MM.1S (cell line): ENCODE data around the gene ENPP1.
A peak's percentile ranks its signal among the peaks of the same experiment; 100 is the strongest.

Experiments
- DNase-seq: peaks from one replicate; pipeline ENCODE4 v3.0.0-alpha.2; 2015
- H2AFZ ChIP-seq: fragments of 300-600 bp; sonication (generic); 2 replicates; pipeline ENCODE4 v1.6.0; 2016; ENCODE audit warnings: antibody characterized with exemption, low read length
- H3F3A ChIP-seq: fragments of 300-600 bp; sonication (generic); 2 replicates; pipeline ENCODE4 v1.6.1; 2016; ENCODE audit warnings: mild to moderate bottlenecking, antibody characterized with exemption, low read length, moderate library complexity, mixed read lengths; ENCODE audit not compliant: insufficient read depth
- H3K27ac ChIP-seq: fragments of 300-600 bp; sonication (generic); 2 replicates; pipeline ENCODE4 v1.5.1; 2016; ENCODE audit warnings: mild to moderate bottlenecking, low read length
- H3K27me3 ChIP-seq: fragments of 300-600 bp; sonication (generic); replicated peaks from 2 replicates; pipeline ENCODE4 v1.6.0; 2016; ENCODE audit warnings: low read length; ENCODE audit not compliant: insufficient read depth
- H3K36me3 ChIP-seq: fragments of 300-600 bp; sonication (generic); replicated peaks from 2 replicates; pipeline ENCODE4 v1.6.1; 2016; ENCODE audit warnings: mild to moderate bottlenecking, low read length, mixed read lengths; ENCODE audit not compliant: insufficient read depth
- H3K4me1 ChIP-seq: fragments of 300-600 bp; sonication (generic); 2 replicates; pipeline ENCODE4 v1.6.1; 2016; ENCODE audit warnings: low read length, mixed read lengths
- H3K4me2 ChIP-seq: fragments of 300-600 bp; sonication (generic); 2 replicates; pipeline ENCODE4 v1.6.0; 2016; ENCODE audit warnings: low read depth, low read length
- H3K4me3 ChIP-seq: fragments of 300-600 bp; sonication (generic); 2 replicates; pipeline ENCODE4 v1.5.1; 2016; ENCODE audit warnings: low read length, mixed read lengths
- H3K79me2 ChIP-seq: fragments of 300-600 bp; sonication (generic); 2 replicates; pipeline ENCODE4 v1.6.1; 2016; ENCODE audit warnings: mixed run types, low read length, mixed read lengths
- H3K9ac ChIP-seq: fragments of 300-600 bp; sonication (generic); 2 replicates; pipeline ENCODE4 v1.6.1; 2016; ENCODE audit warnings: low read length, mixed read lengths
- H3K9me2 ChIP-seq: fragments of 300-600 bp; sonication (generic); replicated peaks from 2 replicates; pipeline ENCODE4 v1.6.1; 2016; ENCODE audit warnings: mild to moderate bottlenecking, low read length, mixed read lengths; ENCODE audit not compliant: insufficient read depth
- H3K9me3 ChIP-seq: fragments of 300-600 bp; sonication (generic); replicated peaks from 2 replicates; pipeline ENCODE4 v1.6.1; 2016; ENCODE audit warnings: mild to moderate bottlenecking, low read length, mixed read lengths; ENCODE audit not compliant: insufficient read depth
- H4K20me1 ChIP-seq: fragments of 300-600 bp; sonication (generic); 2 replicates; pipeline ENCODE4 v1.6.1; 2016; ENCODE audit warnings: mild to moderate bottlenecking, low read length, moderate library complexity, mixed read lengths; ENCODE audit not compliant: insufficient read depth
- CTCF ChIP-seq: fragments of 300-600 bp; sonication (generic); IDR thresholded peaks from 2 replicates; pipeline ENCODE4 v1.5.1; 2016; ENCODE audit warnings: antibody characterized with exemption, low read length, mixed read lengths
- EZH2 ChIP-seq: fragments of 300-600 bp; sonication (generic); optimal IDR thresholded peaks from 2 replicates; pipeline ENCODE3; 2017; ENCODE audit warnings: low read depth, mild to moderate bottlenecking, antibody characterized with exemption, low read length, mixed read lengths
- EZH2phosphoT487 ChIP-seq: fragments of 300-600 bp; sonication (generic); IDR thresholded peaks from 2 replicates; pipeline ENCODE4 v1.6.1; 2018; ENCODE audit warnings: antibody characterized with exemption, low read length

ENPP1 gene

GRCh38 chr6:131893198-131893597 is 85.4 kb downstream of the ENPP1 start:
- Histone ChIP-seq H3K27ac (no peak overlapping the region), H2AFZ (no peak overlapping the region), H3K9me3 (no peaks in the 10 kb centered on the region; the same call in 1 of the 2 replicates), H3K27me3 (no peaks in the 10 kb centered on the region), H3K4me2 (no peak overlapping the region), H4K20me1 (no peaks in the 10 kb centered on the region), H3K9me2 (no peaks in the 10 kb centered on the region), H3K9ac (no peak overlapping the region), H3K36me3 (no peaks in the 10 kb centered on the region), H3K4me1 (peaks cover 13% of the 10 kb centered on the region), H3K4me3 (no peak overlapping the region), H3K79me2 (no peaks in the 10 kb centered on the region), H3F3A (peaks cover 11% of the 10 kb centered on the region; the same call in 1 of the 2 replicates)
- DNase-seq = no peak
- no peak for TF ChIP-seq CTCF
- TF ChIP-seq EZH2 = no peak
- TF ChIP-seq EZH2phosphoT487 = no peak

- Histone ChIP-seq H2AFZ (0 out of 2 replicates have a peak overlapping the region, but pooled peaks have one; percentile 5), H3K27ac (no peak overlapping the region), H3K27me3 (no peaks in the 10 kb centered on the region), H3K4me3 (peak overlapping the region; percentile 22), H3K4me1 (peaks cover 17% of the 10 kb centered on the region), H3K4me2 (peak overlapping the region; percentile 47), H4K20me1 (no peaks in the 10 kb centered on the region), H3K9me3 (no peaks in the 10 kb centered on the region), H3K9ac (no peak overlapping the region), H3F3A (peaks cover 14% of the 10 kb centered on the region; the same call in 1 of the 2 replicates), H3K79me2 (no peaks in the 10 kb centered on the region), H3K36me3 (no peaks in the 10 kb centered on the region), H3K9me2 (no peaks in the 10 kb centered on the region)
- TF ChIP-seq CTCF (no peak), EZH2phosphoT487 (no peak), EZH2 (no peak)
- DNase-seq = peak; percentile 80
Observed at GRCh38 chr6:131894493-131895424, 86.9 kb downstream of the ENPP1 start.

- H3K4me3 ChIP-seq = no peak overlapping the region
- no peak overlapping the region for H3K27ac ChIP-seq
- H3F3A ChIP-seq = peaks cover 23% of the 10 kb centered on the region
- no peak overlapping the region for H3K4me2 ChIP-seq
- H2AFZ ChIP-seq = no peak overlapping the region
- no peaks in the 10 kb centered on the region for H3K27me3 ChIP-seq
- no peaks in the 10 kb centered on the region for H3K9me2 ChIP-seq
- H3K9ac ChIP-seq = no peak overlapping the region
- TF ChIP-seq CTCF (no peak), EZH2 (no peak), EZH2phosphoT487 (no peak)
- DNase-seq = no peak
- no peaks in the 10 kb centered on the region for H3K36me3 ChIP-seq
- H3K9me3 ChIP-seq = no peaks in the 10 kb centered on the region
- no peaks in the 10 kb centered on the region for H4K20me1 ChIP-seq
- no peaks in the 10 kb centered on the region for H3K79me2 ChIP-seq
- H3K4me1 ChIP-seq = peaks cover 23% of the 10 kb centered on the region
Observed at GRCh38 chr6:131897050-131897435, 89.2 kb downstream of the ENPP1 start.
